H4 (cell line): Measurements from ENCODE around the gene GRIFIN. TPM values are rescaled to one million over a fixed set of nuclear protein-coding genes. Genes with fewer than 3 reads are reported as not detected.

Experiments
- DNase-seq: peaks from one replicate; pipeline ENCODE4 v3.0.0-alpha.2; 2015; ENCODE audit warnings: low spot score
- total RNA-seq: library from RNA; depleted of rRNA; stranded (reverse); fragments of >200 nt; shearing (Covaris generic); gene quantifications from 2 replicates; pipeline ENCODE4 v1.2.3, GENCODE V29; 2014

Gene GRIFIN
- total RNA-seq, 1 experiment from 2014 or later, result not detected

- no peak for DNase-seq
These were observed 22.5 kb upstream of the GRIFIN start for GRCh38 chr7:2498708-2499107.

- DNase-seq, result no peak
These were observed 21.5 kb upstream of the GRIFIN start for GRCh38 chr7:2497500-2498336.

GRCh38 chr7:2497065-2497464 lies 20.9 kb upstream of the GRIFIN start:
- no peak for DNase-seq

- DNase-seq, result no peak
These were observed 20.2 kb upstream of the GRIFIN start for GRCh38 chr7:2496375-2496774.

- DNase-seq, result no peak
These were observed 19.5 kb upstream of the GRIFIN start for GRCh38 chr7:2495418-2496299.

- DNase-seq, result no peak
These were observed 18.3 kb upstream of the GRIFIN start for GRCh38 chr7:2494191-2495130.

GRCh38 chr7:2493205-2494164 lies 17.3 kb upstream of the GRIFIN start:
- DNase-seq, result no peak

GRCh38 chr7:2492038-2492437 lies 15.8 kb upstream of the GRIFIN start:
- DNase-seq, result no peak

GRCh38 chr7:2490181-2490651 lies 14.0 kb upstream of the GRIFIN start:
- no peak for DNase-seq

GRCh38 chr7:2488681-2489080 lies 12.5 kb upstream of the GRIFIN start:
- DNase-seq, result no peak

GRCh38 chr7:2488272-2488645 lies 12.1 kb upstream of the GRIFIN start:
- no peak for DNase-seq

GRCh38 chr7:2487586-2488271 lies 11.5 kb upstream of the GRIFIN start:
- DNase-seq, result no peak

GRCh38 chr7:2484868-2485267 lies 8.7 kb upstream of the GRIFIN start:
- no peak for DNase-seq

GRCh38 chr7:2483494-2483893 lies 7.3 kb upstream of the GRIFIN start:
- DNase-seq, result no peak

GRCh38 chr7:2482725-2483451 lies 6.7 kb upstream of the GRIFIN start:
- no peak for DNase-seq

GRCh38 chr7:2481195-2481594 lies 5.0 kb upstream of the GRIFIN start:
- DNase-seq, result no peak

GRCh38 chr7:2480070-2480408 lies 3.8 kb upstream of the GRIFIN start:
- DNase-seq, result no peak

GRCh38 chr7:2479276-2480069 lies 3.3 kb upstream of the GRIFIN start:
- DNase-seq, result no peak
